Neuronal stem cell (in vitro differentiated cells): ENCODE data around the gene RPS21.

Source experiments
- DNase-seq: peaks from one replicate; pipeline ENCODE4 v3.0.0-alpha.2; 2013; ENCODE audit warnings: low spot score
- H2AFZ ChIP-seq: one replicate; pipeline ENCODE4 v1.6.1; 2013; ENCODE audit warnings: mild to moderate bottlenecking, low read length, inconsistent platforms
- H2AK5ac ChIP-seq: 2 replicates; pipeline ENCODE4 v1.6.1; 2013; ENCODE audit warnings: low read depth, mild to moderate bottlenecking, inconsistent platforms, low read length, moderate library complexity, mixed read lengths
- H2BK120ac ChIP-seq: 2 replicates; pipeline ENCODE4 v1.6.1; 2013; ENCODE audit warnings: low read depth, mild to moderate bottlenecking, inconsistent platforms, low read length, moderate library complexity, mixed read lengths
- H2BK12ac ChIP-seq: one replicate; pipeline ENCODE4 v1.6.1; 2013; ENCODE audit warnings: low read length, inconsistent platforms
- H2BK15ac ChIP-seq: 2 replicates; pipeline ENCODE4 v1.6.1; 2013; ENCODE audit warnings: mild to moderate bottlenecking, low read length, inconsistent platforms, mixed read lengths
- H2BK5ac ChIP-seq: one replicate; pipeline ENCODE4 v1.6.1; 2013; ENCODE audit warnings: inconsistent platforms, mild to moderate bottlenecking, low read length, moderate library complexity
- H3K14ac ChIP-seq: one replicate; pipeline ENCODE4 v1.6.1; 2013; ENCODE audit warnings: low read length, inconsistent platforms
- H3K18ac ChIP-seq: 2 replicates; pipeline ENCODE4 v1.6.1; 2013; ENCODE audit warnings: low read length, inconsistent platforms
- H3K23ac ChIP-seq: 2 replicates; pipeline ENCODE4 v1.6.1; 2013; ENCODE audit warnings: low read depth, mild to moderate bottlenecking, mixed read lengths, low read length, inconsistent platforms; ENCODE audit not compliant: poor library complexity
- H3K27ac ChIP-seq: replicated peaks from 3 replicates; pipeline ENCODE4 v1.5.1; 2013; ENCODE audit warnings: low read length, inconsistent platforms
- H3K27me3 ChIP-seq, 3 experiments: 2 replicates each; pipeline ENCODE4 v1.6.1; 2013; ENCODE audit warnings: low read length in 3 of 3, mild to moderate bottlenecking in 2 of 3, inconsistent platforms in 1 of 3, low read depth in 1 of 3, mixed read lengths in 1 of 3, moderate library complexity in 1 of 3; ENCODE audit not compliant: control insufficient read depth in 3 of 3, insufficient read depth in 3 of 3
- H3K36me3 ChIP-seq, 2 donors: replicated peaks in 1 of 2; 2 replicates each; pipeline ENCODE4 v1.6.1; 2013; ENCODE audit warnings: low read length in 2 of 2; ENCODE audit not compliant: control insufficient read depth in 2 of 2, insufficient read depth in 2 of 2
- H3K4ac ChIP-seq: 2 replicates; pipeline ENCODE4 v1.6.1; 2013; ENCODE audit warnings: inconsistent platforms, mild to moderate bottlenecking, low read length, moderate library complexity
- H3K4me1 ChIP-seq, 2 donors: 1 replicate in 1 of 2; 2 replicates in 1 of 2; pipeline ENCODE4 v1.6.1; 2013; ENCODE audit warnings: low read length in 2 of 2, low read depth in 1 of 2; ENCODE audit not compliant: control insufficient read depth in 2 of 2, insufficient read depth in 1 of 2
- H3K4me2 ChIP-seq: one replicate; pipeline ENCODE4 v1.6.1; 2013; ENCODE audit warnings: mild to moderate bottlenecking, low read length, inconsistent platforms; ENCODE audit not compliant: insufficient read depth, poor library complexity, severe bottlenecking
- H3K4me3 ChIP-seq, 2 donors: 2 replicates each; pipeline ENCODE4 v1.5.1; 2013; ENCODE audit warnings: low read length in 2 of 2, mild to moderate bottlenecking in 2 of 2, inconsistent platforms in 1 of 2, moderate library complexity in 1 of 2
- H3K79me1 ChIP-seq: one replicate; pipeline ENCODE4 v1.6.1; 2013; ENCODE audit warnings: low read depth, mild to moderate bottlenecking, inconsistent platforms, low read length, moderate library complexity
- H3K9ac ChIP-seq: one replicate; pipeline ENCODE4 v1.6.1; 2013; ENCODE audit warnings: mild to moderate bottlenecking, low read depth, low read length, inconsistent platforms; ENCODE audit not compliant: poor library complexity
- H3K9me3 ChIP-seq, 2 donors: replicated peaks in 1 of 2; 2 replicates each; pipeline versions ENCODE3 to v1.6.1; 2013; ENCODE audit warnings: low read length in 2 of 2, mild to moderate bottlenecking in 2 of 2, inconsistent platforms in 1 of 2, low read depth in 1 of 2, mixed read lengths in 1 of 2, moderate library complexity in 1 of 2; ENCODE audit not compliant: control insufficient read depth in 2 of 2, insufficient read depth in 1 of 2
- H4K8ac ChIP-seq: one replicate; pipeline ENCODE4 v1.6.1; 2013; ENCODE audit warnings: low read depth, mild to moderate bottlenecking, inconsistent platforms, low read length, moderate library complexity
- H4K91ac ChIP-seq: one replicate; pipeline ENCODE4 v1.6.1; 2013; ENCODE audit warnings: low read length, low read depth, mild to moderate bottlenecking, inconsistent platforms; ENCODE audit not compliant: poor library complexity
- WGBS, 2 donors: extraction: QIAGEN DNeasy Blood & Tissue Kit; methylation state at CpG; one replicate each; pipeline ENCODE4 v1.1.7; 2013; ENCODE audit warnings: missing lambda C conversion rate in 2 of 2, mixed read lengths in 1 of 2; ENCODE audit not compliant: insufficient read length in 2 of 2, insufficient replicate concordance in 1 of 2; ENCODE audit errors: extremely low coverage in 2 of 2; 5-methylcytosine and 5-hydroxymethylcytosine counted together

The RPS21 gene

GRCh38 chr20:62428396-62429295 is 41.7 kb downstream of the RPS21 start:
- DNase-seq, result no peak
- Histone ChIP-seq H3K4me3 (no peak overlapping the region), H3K36me3 (no peaks in the 10 kb centered on the region), H4K91ac (no peak overlapping the region), H3K79me1 (peaks cover 2% of the 10 kb centered on the region), H3K4me1 (peaks cover 0 to 13% of the 10 kb centered on the region in 2 donors), H2BK12ac (peak overlapping the region; percentile 80), H2BK5ac (peak overlapping the region; percentile 10), H3K23ac (no peak overlapping the region), H3K4ac (peak overlapping the region; percentile 4), H4K8ac (peak overlapping the region; percentile 52), H2BK120ac (no peak overlapping the region), H2BK15ac (peak overlapping the region; percentile 84), H3K9me3 (no peaks in the 10 kb centered on the region), H2AFZ (no peak overlapping the region), H3K18ac (peak overlapping the region; percentile 57), H3K9ac (peak overlapping the region; percentile 57), H3K14ac (peak overlapping the region; percentile 11), H3K27ac (no peak overlapping the region), H3K4me2 (no peak overlapping the region), H3K27me3 (peaks cover 0 to 55% (median 2%) of the 10 kb centered on the region in 3 experiments), H2AK5ac (peak overlapping the region; percentile 85)
- no CpG with 5 or more reads among the region's 31 CpGs for WGBS, 2 donors

GRCh38 chr20:62429455-62430310 is 42.8 kb downstream of the RPS21 start:
- Histone ChIP-seq H3K14ac (peak overlapping the region; percentile 39), H2BK12ac (no peak overlapping the region), H4K91ac (no peak overlapping the region), H3K23ac (peak overlapping the region; percentile 43), H4K8ac (no peak overlapping the region), H2AK5ac (peak overlapping the region; percentile 85), H2BK120ac (no peak overlapping the region), H3K4ac (no peak overlapping the region), H3K4me3 (no peak overlapping the region), H2AFZ (no peak overlapping the region), H3K4me1 (peaks cover 0 to 13% of the 10 kb centered on the region in 2 donors), H3K18ac (peak overlapping the region; percentile 84), H3K4me2 (no peak overlapping the region), H3K36me3 (no peaks in the 10 kb centered on the region), H2BK15ac (peak overlapping the region; percentile 44), H3K9ac (peak overlapping the region; percentile 39), H3K27ac (no peak overlapping the region), H2BK5ac (no peak overlapping the region), H3K79me1 (no peaks in the 10 kb centered on the region), H3K9me3 (no peaks in the 10 kb centered on the region), H3K27me3 (peaks cover 0 to 63% (median 3%) of the 10 kb centered on the region in 3 experiments)
- WGBS, 2 donors, result no CpG with 5 or more reads among the region's 23 CpGs
- no peak for DNase-seq

- Histone ChIP-seq H3K36me3 (no peaks in the 10 kb centered on the region), H3K14ac (no peak overlapping the region), H3K27me3 (peaks cover 0 to 64% (median 4%) of the 10 kb centered on the region in 3 experiments), H2BK120ac (no peak overlapping the region), H3K9me3 (no peaks in the 10 kb centered on the region), H2BK12ac (peak overlapping the region; percentile 42), H3K4ac (no peak overlapping the region), H2BK5ac (no peak overlapping the region), H3K4me2 (no peak overlapping the region), H2BK15ac (no peak overlapping the region), H3K27ac (no peak overlapping the region), H3K9ac (peak overlapping the region; percentile 34), H3K23ac (peak overlapping the region; percentile 13), H4K91ac (no peak overlapping the region), H3K79me1 (no peaks in the 10 kb centered on the region), H4K8ac (no peak overlapping the region), H3K18ac (peak overlapping the region; percentile 84), H2AK5ac (peak overlapping the region; percentile 85), H3K4me3 (no peak overlapping the region), H2AFZ (no peak overlapping the region), H3K4me1 (peaks cover 0 to 13% of the 10 kb centered on the region in 2 donors)
- WGBS, 2 donors, result no CpG with 5 or more reads among the region's 10 CpGs
- no peak for DNase-seq
These were observed 43.5 kb downstream of the RPS21 start for GRCh38 chr20:62430311-62430853.
